WTC11 (cell line): Measurements from ENCODE around the gene SPEM3. TPM values are rescaled to one million over a fixed set of nuclear protein-coding genes. Genes with fewer than 3 reads are reported as not detected.

Experiments used
- ATAC-seq: fragments of 200-7000 bp; cut with Tn5 transposase; 2 replicates; pipeline ENCODE4 v1.10.0; 2021; ENCODE audit warnings: mild to moderate bottlenecking, moderate library complexity
- CTCF ChIA-PET: fragments of 300-600 bp; sonication (Branson Sonifier 250); formaldehyde crosslinking; loops from one replicate; lab custom pipeline; 2021; ENCODE audit warnings: antibody characterized with exemption; lab: Charles Lee
- POLR2A ChIA-PET: fragments of 350-600 bp; sonication (Branson Sonifier 250); formaldehyde crosslinking; loops from one replicate; lab custom pipeline; 2021; ENCODE audit warnings: antibody characterized with exemption; lab: Charles Lee
- DNase-seq: peaks from one replicate; pipeline ENCODE4 v3.0.0; 2021; ENCODE audit warnings: low spot score
- H3K27ac Mint-ChIP-seq: 2 replicates; pipeline ENCODE4 v1.8.0; 2021; ENCODE audit warnings: mixed read lengths
- H3K27me3 Mint-ChIP-seq: 2 replicates; pipeline ENCODE4 v1.8.0; 2021; ENCODE audit warnings: low read depth, mild to moderate bottlenecking, moderate library complexity, mixed read lengths
- H3K36me3 Mint-ChIP-seq: 2 replicates; pipeline ENCODE4 v1.8.0; 2021; ENCODE audit warnings: mixed read lengths
- H3K4me1 Mint-ChIP-seq: 2 replicates; pipeline ENCODE4 v1.8.0; 2022; ENCODE audit warnings: mixed read lengths
- H3K4me3 Mint-ChIP-seq: 2 replicates; pipeline ENCODE4 v1.8.0; 2021; ENCODE audit warnings: mild to moderate bottlenecking, moderate library complexity, mixed read lengths
- H3K9me3 Mint-ChIP-seq: 2 replicates; pipeline ENCODE4 v1.8.0; 2021; ENCODE audit warnings: mixed read lengths
- ETV6 ChIP-seq: sonication (generic); formaldehyde crosslinking; IDR thresholded peaks from 2 replicates; pipeline ENCODE4 v1.8.1; 2022; ENCODE audit warnings: mild to moderate bottlenecking, missing genetic modification reagents
- FOXJ3 ChIP-seq: sonication (generic); formaldehyde crosslinking; IDR thresholded peaks from 2 replicates; pipeline ENCODE4 v1.9.0; 2021; ENCODE audit warnings: missing genetic modification reagents, mild to moderate bottlenecking, borderline replicate concordance
- KAT7 ChIP-seq: sonication (generic); formaldehyde crosslinking; IDR thresholded peaks from 2 replicates; pipeline ENCODE4 v1.8.1; 2023; ENCODE audit warnings: missing genetic modification reagents, mild to moderate bottlenecking, borderline replicate concordance
- NFE2L1 ChIP-seq: sonication (generic); formaldehyde crosslinking; IDR thresholded peaks from 2 replicates; pipeline ENCODE4 v1.8.1; 2023; ENCODE audit warnings: missing genetic modification reagents
- NR3C1 ChIP-seq: sonication (generic); formaldehyde crosslinking; conservative IDR thresholded peaks from 2 replicates; pipeline ENCODE4 v1.8.1; 2023; ENCODE audit warnings: low read depth, mild to moderate bottlenecking, missing genetic modification reagents
- RELA ChIP-seq: sonication (generic); formaldehyde crosslinking; IDR thresholded peaks from 2 replicates; pipeline ENCODE4 v1.8.1; 2022; ENCODE audit warnings: missing genetic modification reagents, mild to moderate bottlenecking, borderline replicate concordance
- TEAD1 ChIP-seq: sonication (generic); formaldehyde crosslinking; IDR thresholded peaks from 2 replicates; pipeline ENCODE4 v1.8.0; 2022; ENCODE audit warnings: mild to moderate bottlenecking, missing genetic modification reagents
- ZNF121 ChIP-seq: sonication (generic); formaldehyde crosslinking; IDR thresholded peaks from 2 replicates; pipeline ENCODE4 v1.8.0; 2023; ENCODE audit warnings: missing genetic modification reagents
- total RNA-seq: library from RNA; stranded (reverse); gene quantifications from 3 replicates; pipeline ENCODE4 v1.2.3, GENCODE V29; 2021
- TF ChIP-seq, protein P1 (sequence below): sonication (generic); formaldehyde crosslinking; IDR thresholded peaks from 2 replicates; pipeline ENCODE4 v1.8.1; 2023; ENCODE audit warnings: mild to moderate bottlenecking, missing genetic modification reagents
- TF ChIP-seq, protein P2 (sequence below): sonication (generic); formaldehyde crosslinking; IDR thresholded peaks from 2 replicates; pipeline ENCODE4 v1.8.1; 2022; ENCODE audit warnings: mild to moderate bottlenecking, moderate library complexity, missing genetic modification reagents
- TF ChIP-seq, protein P3 (sequence below): sonication (generic); formaldehyde crosslinking; IDR thresholded peaks from 2 replicates; pipeline ENCODE4 v1.8.0; 2023; ENCODE audit warnings: mild to moderate bottlenecking, missing genetic modification reagents
- TF ChIP-seq, protein P4 (sequence below): sonication (generic); formaldehyde crosslinking; IDR thresholded peaks from 2 replicates; pipeline ENCODE4 v1.8.0; 2023; ENCODE audit warnings: missing genetic modification reagents
- TF ChIP-seq, protein P5 (sequence below): fragments of 200-600 bp; IDR thresholded peaks from 2 replicates; pipeline ENCODE4 v1.8.0; 2022; ENCODE audit warnings: antibody characterized with exemption
- TF ChIP-seq, protein P6 (sequence below): sonication (generic); formaldehyde crosslinking; IDR thresholded peaks from 2 replicates; pipeline ENCODE4 v1.8.1; 2022; ENCODE audit warnings: low read depth, missing genetic modification reagents, borderline replicate concordance
- TF ChIP-seq, protein P7 (sequence below): fragments of 250-450 bp; sonication (Bioruptor Pico); IDR thresholded peaks from 2 replicates; pipeline ENCODE4 v1.9.0; 2021; ENCODE audit warnings: moderate library complexity, mild to moderate bottlenecking, inconsistent platforms, borderline replicate concordance
- TF ChIP-seq, protein P8 (sequence below): fragments of 250-450 bp; sonication (Bioruptor Pico); IDR thresholded peaks from 2 replicates; pipeline ENCODE4 v1.9.0; 2021; ENCODE audit warnings: mild to moderate bottlenecking, borderline replicate concordance

Gene SPEM3
- total RNA-seq, 1 experiment from 2014 or later = not detected

DNA sequence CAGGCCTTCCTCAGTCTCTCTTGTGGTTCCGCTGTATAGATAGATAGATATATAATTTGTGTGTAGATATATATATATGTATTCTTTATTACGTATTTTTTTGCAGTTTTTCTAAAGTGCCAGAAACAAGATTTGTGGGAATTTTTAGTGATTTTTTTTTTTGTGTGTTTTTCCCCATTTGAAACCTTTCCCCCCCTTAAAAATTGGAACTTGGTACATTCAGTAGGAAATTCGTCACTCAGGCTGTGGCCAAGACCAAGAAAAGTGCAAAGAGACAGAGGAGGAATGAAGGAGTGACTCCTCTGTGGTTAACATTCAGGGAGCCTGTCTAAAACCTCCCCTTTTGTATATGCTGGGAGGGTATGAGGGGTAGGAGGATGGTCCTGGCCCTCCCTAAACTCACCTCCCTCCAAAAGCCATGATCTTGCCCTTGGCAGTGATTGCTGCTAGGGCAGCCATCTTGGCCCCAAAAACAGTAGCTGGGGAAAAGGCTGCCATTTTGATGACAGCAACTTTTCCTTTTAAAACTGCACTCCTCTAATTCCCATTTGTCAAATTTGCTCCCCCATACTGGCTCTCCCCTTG is 31.4 kb downstream of the SPEM3 start (continued):
- no peak for TF ChIP-seq ETV6 (CRISPR knock-in tag)

DNA sequence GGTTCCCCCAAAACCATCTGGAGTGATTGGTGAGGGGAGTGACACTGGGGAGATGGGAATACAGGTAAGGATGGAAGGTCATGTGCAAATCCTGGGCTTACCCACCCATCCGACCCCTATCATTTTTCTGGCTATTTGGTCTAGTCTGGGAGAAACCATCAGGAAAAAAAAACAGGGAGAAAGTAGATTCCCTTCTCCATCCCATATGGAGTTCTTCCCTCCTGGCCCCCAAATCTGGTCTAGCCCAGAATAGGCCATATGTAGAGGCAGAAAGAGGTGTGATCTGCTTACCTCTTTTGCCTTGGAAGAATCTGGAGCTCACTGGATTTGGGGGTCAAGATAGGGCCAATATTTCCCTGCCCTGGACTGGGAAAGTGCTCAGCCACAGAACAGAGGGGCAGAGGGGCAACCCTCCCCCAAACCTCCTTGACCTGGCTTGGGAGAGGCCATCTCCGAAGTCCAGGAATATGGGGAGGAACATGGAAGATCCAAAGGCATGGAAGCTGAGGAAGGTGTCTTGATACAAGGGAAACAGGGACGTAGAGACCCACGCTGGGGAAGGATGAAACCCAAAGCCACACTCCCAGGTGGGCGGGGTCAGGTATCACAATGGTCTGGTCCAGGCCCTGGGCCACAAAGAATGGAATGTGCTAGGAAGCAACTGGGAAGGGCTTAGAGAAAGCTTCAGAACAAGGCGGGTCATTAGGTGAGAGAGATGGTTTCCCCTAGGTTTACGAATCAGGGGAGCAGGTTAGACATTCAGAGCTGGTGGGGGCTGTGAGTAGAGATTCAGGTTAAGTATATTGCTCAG is 32.4 kb downstream of the SPEM3 start:
- DNase-seq (peak; percentile 65), ATAC-seq (peak; percentile 82)
- H3K4me1 Mint-ChIP-seq = peaks cover 11% of the 10 kb centered on the region
- H3K9me3 Mint-ChIP-seq = no peaks in the 10 kb centered on the region
- CTCF ChIA-PET = interaction anchor here (1.1 to 1.3 kb wide), 3 partner anchors 15 to 105 kb away, joined by 3 to 6 read pairs (median 3); no protein-coding TSS in a partner anchor
- H3K27ac Mint-ChIP-seq = no peak overlapping the region
- H3K27me3 Mint-ChIP-seq = peaks cover 9% of the 10 kb centered on the region
- no peak overlapping the region for H3K4me3 Mint-ChIP-seq
- H3K36me3 Mint-ChIP-seq = no peaks in the 10 kb centered on the region
- TF ChIP-seq KAT7 (no peak), TEAD1 (CRISPR knock-in tag) (no peak), FOXJ3 (no peak), RELA (CRISPR knock-in tag) (no peak), NR3C1 (CRISPR knock-in tag) (no peak), NFE2L1 (CRISPR knock-in tag) (no peak), ZNF121 (CRISPR knock-in tag) (no peak)
- TF ChIP-seq, protein P1, sequence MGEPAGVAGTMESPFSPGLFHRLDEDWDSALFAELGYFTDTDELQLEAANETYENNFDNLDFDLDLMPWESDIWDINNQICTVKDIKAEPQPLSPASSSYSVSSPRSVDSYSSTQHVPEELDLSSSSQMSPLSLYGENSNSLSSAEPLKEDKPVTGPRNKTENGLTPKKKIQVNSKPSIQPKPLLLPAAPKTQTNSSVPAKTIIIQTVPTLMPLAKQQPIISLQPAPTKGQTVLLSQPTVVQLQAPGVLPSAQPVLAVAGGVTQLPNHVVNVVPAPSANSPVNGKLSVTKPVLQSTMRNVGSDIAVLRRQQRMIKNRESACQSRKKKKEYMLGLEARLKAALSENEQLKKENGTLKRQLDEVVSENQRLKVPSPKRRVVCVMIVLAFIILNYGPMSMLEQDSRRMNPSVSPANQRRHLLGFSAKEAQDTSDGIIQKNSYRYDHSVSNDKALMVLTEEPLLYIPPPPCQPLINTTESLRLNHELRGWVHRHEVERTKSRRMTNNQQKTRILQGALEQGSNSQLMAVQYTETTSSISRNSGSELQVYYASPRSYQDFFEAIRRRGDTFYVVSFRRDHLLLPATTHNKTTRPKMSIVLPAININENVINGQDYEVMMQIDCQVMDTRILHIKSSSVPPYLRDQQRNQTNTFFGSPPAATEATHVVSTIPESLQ (CRISPR knock-in tag) = no peak
- TF ChIP-seq, protein P2, sequence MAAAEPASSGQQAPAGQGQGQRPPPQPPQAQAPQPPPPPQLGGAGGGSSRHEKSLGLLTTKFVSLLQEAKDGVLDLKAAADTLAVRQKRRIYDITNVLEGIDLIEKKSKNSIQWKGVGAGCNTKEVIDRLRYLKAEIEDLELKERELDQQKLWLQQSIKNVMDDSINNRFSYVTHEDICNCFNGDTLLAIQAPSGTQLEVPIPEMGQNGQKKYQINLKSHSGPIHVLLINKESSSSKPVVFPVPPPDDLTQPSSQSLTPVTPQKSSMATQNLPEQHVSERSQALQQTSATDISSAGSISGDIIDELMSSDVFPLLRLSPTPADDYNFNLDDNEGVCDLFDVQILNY = no peak
- TF ChIP-seq, protein P3, sequence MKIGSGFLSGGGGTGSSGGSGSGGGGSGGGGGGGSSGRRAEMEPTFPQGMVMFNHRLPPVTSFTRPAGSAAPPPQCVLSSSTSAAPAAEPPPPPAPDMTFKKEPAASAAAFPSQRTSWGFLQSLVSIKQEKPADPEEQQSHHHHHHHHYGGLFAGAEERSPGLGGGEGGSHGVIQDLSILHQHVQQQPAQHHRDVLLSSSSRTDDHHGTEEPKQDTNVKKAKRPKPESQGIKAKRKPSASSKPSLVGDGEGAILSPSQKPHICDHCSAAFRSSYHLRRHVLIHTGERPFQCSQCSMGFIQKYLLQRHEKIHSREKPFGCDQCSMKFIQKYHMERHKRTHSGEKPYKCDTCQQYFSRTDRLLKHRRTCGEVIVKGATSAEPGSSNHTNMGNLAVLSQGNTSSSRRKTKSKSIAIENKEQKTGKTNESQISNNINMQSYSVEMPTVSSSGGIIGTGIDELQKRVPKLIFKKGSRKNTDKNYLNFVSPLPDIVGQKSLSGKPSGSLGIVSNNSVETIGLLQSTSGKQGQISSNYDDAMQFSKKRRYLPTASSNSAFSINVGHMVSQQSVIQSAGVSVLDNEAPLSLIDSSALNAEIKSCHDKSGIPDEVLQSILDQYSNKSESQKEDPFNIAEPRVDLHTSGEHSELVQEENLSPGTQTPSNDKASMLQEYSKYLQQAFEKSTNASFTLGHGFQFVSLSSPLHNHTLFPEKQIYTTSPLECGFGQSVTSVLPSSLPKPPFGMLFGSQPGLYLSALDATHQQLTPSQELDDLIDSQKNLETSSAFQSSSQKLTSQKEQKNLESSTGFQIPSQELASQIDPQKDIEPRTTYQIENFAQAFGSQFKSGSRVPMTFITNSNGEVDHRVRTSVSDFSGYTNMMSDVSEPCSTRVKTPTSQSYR (CRISPR knock-in tag) = no peak
- TF ChIP-seq, protein P4, sequence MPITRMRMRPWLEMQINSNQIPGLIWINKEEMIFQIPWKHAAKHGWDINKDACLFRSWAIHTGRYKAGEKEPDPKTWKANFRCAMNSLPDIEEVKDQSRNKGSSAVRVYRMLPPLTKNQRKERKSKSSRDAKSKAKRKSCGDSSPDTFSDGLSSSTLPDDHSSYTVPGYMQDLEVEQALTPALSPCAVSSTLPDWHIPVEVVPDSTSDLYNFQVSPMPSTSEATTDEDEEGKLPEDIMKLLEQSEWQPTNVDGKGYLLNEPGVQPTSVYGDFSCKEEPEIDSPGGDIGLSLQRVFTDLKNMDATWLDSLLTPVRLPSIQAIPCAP = no peak
- TF ChIP-seq, protein P5, sequence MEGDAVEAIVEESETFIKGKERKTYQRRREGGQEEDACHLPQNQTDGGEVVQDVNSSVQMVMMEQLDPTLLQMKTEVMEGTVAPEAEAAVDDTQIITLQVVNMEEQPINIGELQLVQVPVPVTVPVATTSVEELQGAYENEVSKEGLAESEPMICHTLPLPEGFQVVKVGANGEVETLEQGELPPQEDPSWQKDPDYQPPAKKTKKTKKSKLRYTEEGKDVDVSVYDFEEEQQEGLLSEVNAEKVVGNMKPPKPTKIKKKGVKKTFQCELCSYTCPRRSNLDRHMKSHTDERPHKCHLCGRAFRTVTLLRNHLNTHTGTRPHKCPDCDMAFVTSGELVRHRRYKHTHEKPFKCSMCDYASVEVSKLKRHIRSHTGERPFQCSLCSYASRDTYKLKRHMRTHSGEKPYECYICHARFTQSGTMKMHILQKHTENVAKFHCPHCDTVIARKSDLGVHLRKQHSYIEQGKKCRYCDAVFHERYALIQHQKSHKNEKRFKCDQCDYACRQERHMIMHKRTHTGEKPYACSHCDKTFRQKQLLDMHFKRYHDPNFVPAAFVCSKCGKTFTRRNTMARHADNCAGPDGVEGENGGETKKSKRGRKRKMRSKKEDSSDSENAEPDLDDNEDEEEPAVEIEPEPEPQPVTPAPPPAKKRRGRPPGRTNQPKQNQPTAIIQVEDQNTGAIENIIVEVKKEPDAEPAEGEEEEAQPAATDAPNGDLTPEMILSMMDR = no peak
- TF ChIP-seq, protein P6, sequence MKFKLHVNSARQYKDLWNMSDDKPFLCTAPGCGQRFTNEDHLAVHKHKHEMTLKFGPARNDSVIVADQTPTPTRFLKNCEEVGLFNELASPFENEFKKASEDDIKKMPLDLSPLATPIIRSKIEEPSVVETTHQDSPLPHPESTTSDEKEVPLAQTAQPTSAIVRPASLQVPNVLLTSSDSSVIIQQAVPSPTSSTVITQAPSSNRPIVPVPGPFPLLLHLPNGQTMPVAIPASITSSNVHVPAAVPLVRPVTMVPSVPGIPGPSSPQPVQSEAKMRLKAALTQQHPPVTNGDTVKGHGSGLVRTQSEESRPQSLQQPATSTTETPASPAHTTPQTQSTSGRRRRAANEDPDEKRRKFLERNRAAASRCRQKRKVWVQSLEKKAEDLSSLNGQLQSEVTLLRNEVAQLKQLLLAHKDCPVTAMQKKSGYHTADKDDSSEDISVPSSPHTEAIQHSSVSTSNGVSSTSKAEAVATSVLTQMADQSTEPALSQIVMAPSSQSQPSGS (CRISPR knock-in tag) = no peak
- TF ChIP-seq, protein P7, sequence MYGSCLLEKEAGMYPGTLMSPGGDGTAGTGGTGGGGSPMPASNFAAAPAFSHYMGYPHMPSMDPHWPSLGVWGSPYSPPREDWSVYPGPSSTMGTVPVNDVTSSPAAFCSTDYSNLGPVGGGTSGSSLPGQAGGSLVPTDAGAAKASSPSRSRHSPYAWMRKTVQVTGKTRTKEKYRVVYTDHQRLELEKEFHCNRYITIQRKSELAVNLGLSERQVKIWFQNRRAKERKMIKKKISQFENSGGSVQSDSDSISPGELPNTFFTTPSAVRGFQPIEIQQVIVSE (CRISPR knock-in tag) = no peak
- TF ChIP-seq, protein P8, sequence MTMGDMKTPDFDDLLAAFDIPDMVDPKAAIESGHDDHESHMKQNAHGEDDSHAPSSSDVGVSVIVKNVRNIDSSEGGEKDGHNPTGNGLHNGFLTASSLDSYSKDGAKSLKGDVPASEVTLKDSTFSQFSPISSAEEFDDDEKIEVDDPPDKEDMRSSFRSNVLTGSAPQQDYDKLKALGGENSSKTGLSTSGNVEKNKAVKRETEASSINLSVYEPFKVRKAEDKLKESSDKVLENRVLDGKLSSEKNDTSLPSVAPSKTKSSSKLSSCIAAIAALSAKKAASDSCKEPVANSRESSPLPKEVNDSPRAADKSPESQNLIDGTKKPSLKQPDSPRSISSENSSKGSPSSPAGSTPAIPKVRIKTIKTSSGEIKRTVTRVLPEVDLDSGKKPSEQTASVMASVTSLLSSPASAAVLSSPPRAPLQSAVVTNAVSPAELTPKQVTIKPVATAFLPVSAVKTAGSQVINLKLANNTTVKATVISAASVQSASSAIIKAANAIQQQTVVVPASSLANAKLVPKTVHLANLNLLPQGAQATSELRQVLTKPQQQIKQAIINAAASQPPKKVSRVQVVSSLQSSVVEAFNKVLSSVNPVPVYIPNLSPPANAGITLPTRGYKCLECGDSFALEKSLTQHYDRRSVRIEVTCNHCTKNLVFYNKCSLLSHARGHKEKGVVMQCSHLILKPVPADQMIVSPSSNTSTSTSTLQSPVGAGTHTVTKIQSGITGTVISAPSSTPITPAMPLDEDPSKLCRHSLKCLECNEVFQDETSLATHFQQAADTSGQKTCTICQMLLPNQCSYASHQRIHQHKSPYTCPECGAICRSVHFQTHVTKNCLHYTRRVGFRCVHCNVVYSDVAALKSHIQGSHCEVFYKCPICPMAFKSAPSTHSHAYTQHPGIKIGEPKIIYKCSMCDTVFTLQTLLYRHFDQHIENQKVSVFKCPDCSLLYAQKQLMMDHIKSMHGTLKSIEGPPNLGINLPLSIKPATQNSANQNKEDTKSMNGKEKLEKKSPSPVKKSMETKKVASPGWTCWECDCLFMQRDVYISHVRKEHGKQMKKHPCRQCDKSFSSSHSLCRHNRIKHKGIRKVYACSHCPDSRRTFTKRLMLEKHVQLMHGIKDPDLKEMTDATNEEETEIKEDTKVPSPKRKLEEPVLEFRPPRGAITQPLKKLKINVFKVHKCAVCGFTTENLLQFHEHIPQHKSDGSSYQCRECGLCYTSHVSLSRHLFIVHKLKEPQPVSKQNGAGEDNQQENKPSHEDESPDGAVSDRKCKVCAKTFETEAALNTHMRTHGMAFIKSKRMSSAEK (CRISPR knock-in tag) = no peak
- POLR2A ChIA-PET = interaction anchor here (0.7 to 1.7 kb wide), 3 partner anchors 19 to 21 kb away, joined by 3 to 5 read pairs (median 3); partner anchors contain the start of genes FGF11, SLC35G6 and ZBTB4
